GM23338 (cell line): Measurements from ENCODE around the gene RFNG. TPM values are rescaled to one million over a fixed set of nuclear protein-coding genes. Genes with fewer than 3 reads are reported as not detected.
A peak's percentile ranks its signal among the peaks of the same experiment; 100 is the strongest.

Source experiments
- ATAC-seq: fragments of 200-7000 bp; cut with Tn5 transposase; 3 replicates; pipeline ENCODE4 v1.9.1; 2020
- DNase-seq: peaks from one replicate; pipeline ENCODE4 v3.0.0-alpha.2; 2015; ENCODE audit warnings: low spot score
- H2AFZ ChIP-seq: fragments of 200-600 bp; sonication (generic); 2 replicates; pipeline ENCODE4 v1.8.0; 2016; ENCODE audit warnings: antibody characterized with exemption, mild to moderate bottlenecking, moderate library complexity
- H3F3A ChIP-seq: fragments of 200-600 bp; sonication (generic); replicated peaks from 2 replicates; pipeline ENCODE4 v1.8.0; 2017; ENCODE audit warnings: antibody characterized with exemption, mixed run types, low read depth
- H3K27ac ChIP-seq: fragments of 200-600 bp; sonication (generic); 2 replicates; pipeline ENCODE4 v1.6.1; 2016; ENCODE audit warnings: low read depth
- H3K27me3 ChIP-seq: fragments of 200-600 bp; sonication (generic); 2 replicates; pipeline ENCODE4 v1.8.0; 2016; ENCODE audit warnings: mild to moderate bottlenecking, mixed run types, moderate library complexity; ENCODE audit not compliant: insufficient read depth
- H3K36me3 ChIP-seq: fragments of 200-600 bp; sonication (generic); 2 replicates; pipeline ENCODE4 v1.8.0; 2016; ENCODE audit warnings: mild to moderate bottlenecking; ENCODE audit not compliant: insufficient read depth
- H3K4me1 ChIP-seq: fragments of 200-600 bp; sonication (generic); 2 replicates; pipeline ENCODE4 v1.8.0; 2016; ENCODE audit warnings: mild to moderate bottlenecking, moderate library complexity; ENCODE audit not compliant: insufficient read depth
- H3K4me2 ChIP-seq: fragments of 200-600 bp; sonication (generic); 2 replicates; pipeline ENCODE4 v1.7.1; 2017; ENCODE audit warnings: mixed run types
- H3K4me3 ChIP-seq: fragments of 200-600 bp; sonication (generic); 2 replicates; pipeline ENCODE4 v1.6.1; 2016; ENCODE audit warnings: mixed run types
- H3K79me2 ChIP-seq: fragments of 200-600 bp; sonication (generic); replicated peaks from 2 replicates; pipeline ENCODE4 v1.8.0; 2017; ENCODE audit warnings: mild to moderate bottlenecking; ENCODE audit not compliant: insufficient read depth
- H3K9me2 ChIP-seq: fragments of 200-600 bp; sonication (generic); 2 replicates; pipeline ENCODE4 v1.8.0; 2017; ENCODE audit not compliant: insufficient read depth
- H4K20me1 ChIP-seq: fragments of 200-600 bp; sonication (generic); replicated peaks from 2 replicates; pipeline ENCODE4 v1.8.0; 2017; ENCODE audit warnings: mild to moderate bottlenecking; ENCODE audit not compliant: insufficient read depth
- H3K27ac Mint-ChIP-seq: 2 replicates; pipeline ENCODE4 v1.8.0; 2020; ENCODE audit warnings: inconsistent platforms, mild to moderate bottlenecking, moderate library complexity, mixed read lengths
- H3K27me3 Mint-ChIP-seq: 3 replicates; pipeline ENCODE4 v1.8.0; 2022; ENCODE audit warnings: low read depth, mild to moderate bottlenecking, moderate library complexity, mixed read lengths, inconsistent platforms; ENCODE audit not compliant: insufficient read depth, poor library complexity
- H3K36me3 Mint-ChIP-seq: 3 replicates; pipeline ENCODE4 v1.8.0; 2021; ENCODE audit warnings: low read depth, mild to moderate bottlenecking, inconsistent platforms, moderate library complexity, mixed read lengths
- H3K4me1 Mint-ChIP-seq: 3 replicates; pipeline ENCODE4 v1.8.0; 2020; ENCODE audit warnings: mild to moderate bottlenecking, inconsistent platforms, mixed read lengths
- H3K4me3 Mint-ChIP-seq: 3 replicates; pipeline ENCODE4 v1.8.0; 2021; ENCODE audit warnings: moderate library complexity, mild to moderate bottlenecking, inconsistent platforms, mixed read lengths
- H3K9me3 Mint-ChIP-seq: 3 replicates; pipeline ENCODE4 v1.8.0; 2020; ENCODE audit warnings: moderate library complexity, mild to moderate bottlenecking, inconsistent platforms, mixed read lengths
- CREB1 ChIP-seq: fragments of 250-450 bp; sonication (Bioruptor Pico); IDR thresholded peaks from 2 replicates; pipeline ENCODE4 v1.5.0; 2020; ENCODE audit warnings: low read depth, mild to moderate bottlenecking, moderate library complexity
- CTCF ChIP-seq, 2 experiments: fragments of 200-600 bp in 1 of 2; sonication (generic) in 1 of 2; conservative IDR thresholded peaks; 2 replicates each; pipeline versions ENCODE4 v1.5.1 to v1.6.1; 2016 to 2017; ENCODE audit warnings: antibody characterized with exemption in 2 of 2, low read depth in 2 of 2, mild to moderate bottlenecking in 2 of 2, moderate library complexity in 1 of 2
- ETS1 ChIP-seq: IDR thresholded peaks from 2 replicates; pipeline ENCODE4 v1.6.1; 2016; ENCODE audit warnings: antibody characterized with exemption
- EZH2 ChIP-seq: fragments of 200-600 bp; sonication (generic); IDR thresholded peaks from one replicate; pipeline ENCODE4 v1.8.0; 2017; ENCODE audit warnings: antibody characterized with exemption, mild to moderate bottlenecking, low read depth; ENCODE audit not compliant: unreplicated experiment
- EZH2phosphoT487 ChIP-seq: fragments of 200-600 bp; sonication (generic); IDR thresholded peaks from one replicate; pipeline ENCODE4 v1.8.1; 2018; ENCODE audit warnings: antibody characterized with exemption; ENCODE audit not compliant: unreplicated experiment
- JUNB ChIP-seq: IDR thresholded peaks from one replicate; pipeline ENCODE4 v1.6.1; 2016; ENCODE audit warnings: antibody characterized with exemption; ENCODE audit not compliant: unreplicated experiment
- NANOG ChIP-seq: IDR thresholded peaks from 2 replicates; pipeline ENCODE4 v1.6.1; 2016; ENCODE audit warnings: antibody characterized with exemption, borderline replicate concordance
- POLR2AphosphoS5 ChIP-seq: IDR thresholded peaks from 2 replicates; pipeline ENCODE4 v1.6.1; 2016; ENCODE audit warnings: antibody characterized with exemption, low read depth
- REST ChIP-seq: IDR thresholded peaks from one replicate; pipeline ENCODE4 v1.6.1; 2018; ENCODE audit warnings: antibody characterized with exemption; ENCODE audit not compliant: unreplicated experiment
- STAT1 ChIP-seq: IDR thresholded peaks from one replicate; pipeline ENCODE4 v1.6.1; 2016; ENCODE audit warnings: antibody characterized with exemption; ENCODE audit not compliant: unreplicated experiment
- ZNF114 ChIP-seq: fragments of 250-450 bp; sonication (Bioruptor Pico); IDR thresholded peaks from 2 replicates; pipeline ENCODE4 v1.5.0; 2020; ENCODE audit warnings: mild to moderate bottlenecking, moderate library complexity
- ZNF331 ChIP-seq: fragments of 250-450 bp; sonication (Bioruptor Pico); IDR thresholded peaks from 2 replicates; pipeline ENCODE4 v1.5.0; 2020; ENCODE audit warnings: low read depth, mild to moderate bottlenecking, moderate library complexity
- ZNF462 ChIP-seq: fragments of 250-450 bp; sonication (Bioruptor Pico); IDR thresholded peaks from 2 replicates; pipeline ENCODE4 v1.5.0; 2020; ENCODE audit warnings: mild to moderate bottlenecking, moderate library complexity
- polyA plus RNA-seq: library from polyadenylated mRNA; unstranded; fragments of >200 nt; fragmentation: Nextera tagmentation; extraction: Ambion mirVana; gene quantifications from 2 replicates; pipeline ENCODE4 v1.2.1, GENCODE V29; 2016
- total RNA-seq: library from RNA; depleted of rRNA; stranded (reverse); fragments of >200 nt; shearing (Covaris generic); gene quantifications from 2 replicates; pipeline ENCODE4 v1.2.3, GENCODE V29; 2014

The RFNG gene
- total and polyA plus RNA-seq, 2 experiments from 2014 or later: 18.0 to 44.7 TPM

DNA sequence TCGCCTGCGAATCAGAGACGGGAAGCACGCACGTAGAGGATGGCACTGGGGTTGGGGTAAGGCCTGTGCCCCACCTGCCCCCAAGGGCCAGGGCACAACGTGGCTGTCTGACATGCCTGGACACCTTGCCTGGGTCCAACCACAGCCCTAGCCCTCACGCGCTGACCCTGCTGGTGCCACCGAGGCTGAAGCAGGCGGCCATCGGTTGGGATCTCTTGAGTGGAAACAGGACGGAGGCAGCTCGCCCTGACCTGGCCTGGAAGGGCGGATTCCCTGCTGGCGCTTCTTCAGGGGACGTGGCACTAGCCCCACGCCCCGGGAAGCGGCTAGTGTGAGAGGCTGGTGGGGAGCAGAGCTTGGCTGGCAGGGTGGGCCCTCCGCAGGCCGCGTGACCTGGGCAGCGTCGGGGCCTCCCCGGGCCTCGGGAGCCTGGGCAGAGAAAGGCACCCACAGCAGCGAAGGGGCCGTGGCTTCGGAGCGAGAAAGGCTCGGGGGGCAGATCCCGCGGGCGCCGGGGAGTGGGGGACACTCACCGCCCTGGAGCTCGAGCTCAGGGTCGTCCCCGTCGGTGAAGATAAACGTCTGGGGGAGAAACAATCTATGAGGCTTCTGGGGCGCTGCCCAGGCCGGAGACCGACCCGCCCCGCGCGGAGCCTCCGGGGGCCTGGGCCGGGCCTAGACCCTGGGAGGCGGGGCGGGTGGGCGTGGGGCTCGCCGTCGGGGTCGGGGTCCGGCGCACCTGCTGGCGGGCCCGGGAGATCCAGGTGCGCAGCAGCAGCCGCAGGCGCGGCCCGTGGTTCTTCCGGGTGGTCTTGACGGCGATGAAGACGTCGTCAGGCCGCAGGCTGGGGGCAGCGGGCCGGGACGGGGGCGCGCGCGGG lies 610 bp downstream of the RFNG start:
- Histone ChIP-seq H3K27me3 (no peaks in the 10 kb centered on the region), H3K4me1 (no peaks in the 10 kb centered on the region), H3K79me2 (peaks cover 9% of the 10 kb centered on the region; the same call in 1 of the 2 replicates), H3K4me3 (peak overlapping the region; percentile 74), H2AFZ (no peak overlapping the region), H4K20me1 (peaks cover 8% of the 10 kb centered on the region; the same call in 1 of the 2 replicates), H3K27ac (no peak overlapping the region), H3K36me3 (peaks cover under 1% of the 10 kb centered on the region; the same call in 1 of the 2 replicates), H3F3A (0 out of 2 replicates have a peak, but pooled peaks cover 6% of the 10 kb centered on the region), H3K4me2 (peak overlapping the region; percentile 89), H3K9me2 (no peaks in the 10 kb centered on the region)
- TF ChIP-seq ETS1: no peak
- TF ChIP-seq CREB1 (CRISPR knock-in tag): no peak
- no peak for TF ChIP-seq ZNF114 (CRISPR knock-in tag)
- TF ChIP-seq POLR2AphosphoS5: no peak
- no peak for TF ChIP-seq STAT1
- no peak for TF ChIP-seq EZH2
- no peak for TF ChIP-seq CTCF (conservative IDR thresholded peaks at IDR 0.05; ENCODE audit: low read depth in 2 of 2)
- no peak for TF ChIP-seq EZH2phosphoT487
- TF ChIP-seq JUNB: no peak
- no peak for TF ChIP-seq ZNF331 (CRISPR knock-in tag)
- TF ChIP-seq NANOG: no peak
- TF ChIP-seq ZNF462: no peak
- no peak for TF ChIP-seq REST
- H3K4me1 Mint-ChIP-seq: no peaks in the 10 kb centered on the region; the same call in 2 of the 3 replicates
- no peak overlapping the region for H3K27ac Mint-ChIP-seq
- H3K9me3 Mint-ChIP-seq: no peaks in the 10 kb centered on the region
- H3K36me3 Mint-ChIP-seq: peaks cover 18% of the 10 kb centered on the region
- ATAC-seq (peak; percentile 41), DNase-seq (no peak)
- peak overlapping the region; percentile 86 for H3K4me3 Mint-ChIP-seq
- peaks cover 13% of the 10 kb centered on the region for H3K27me3 Mint-ChIP-seq
